Stomach (tissue), 4 donors: ENCODE results near the gene CREB5.

Source experiments
- EP300 ChIP-seq: sonication (generic); formaldehyde crosslinking; IDR thresholded peaks from one replicate; pipeline ENCODE4 v1.6.1; 2017; ENCODE audit warnings: antibody characterized with exemption
- POLR2A ChIP-seq, 4 donors: fragments of 450-650 bp; IDR thresholded peaks; one replicate each; pipeline ENCODE4 v1.6.1; 2016; ENCODE audit warnings: antibody characterized with exemption in 4 of 4, control low read depth in 2 of 4, mild to moderate bottlenecking in 1 of 4, moderate library complexity in 1 of 4
- TF ChIP-seq, protein P1 (sequence below), 7 experiments: fragments of 450-650 bp in 4 of 7; fragments of 200-600 bp in 3 of 7; sonication (generic) in 3 of 7; IDR thresholded peaks; one replicate each; pipeline ENCODE4 v1.5.1; 2016 to 2019; ENCODE audit warnings: antibody characterized with exemption in 7 of 7, control low read depth in 2 of 7, mild to moderate bottlenecking in 1 of 7

GRCh38 chr7:28556671-28557070, 144.4 kb downstream of the CREB5 start:
- TF ChIP-seq, protein P1, sequence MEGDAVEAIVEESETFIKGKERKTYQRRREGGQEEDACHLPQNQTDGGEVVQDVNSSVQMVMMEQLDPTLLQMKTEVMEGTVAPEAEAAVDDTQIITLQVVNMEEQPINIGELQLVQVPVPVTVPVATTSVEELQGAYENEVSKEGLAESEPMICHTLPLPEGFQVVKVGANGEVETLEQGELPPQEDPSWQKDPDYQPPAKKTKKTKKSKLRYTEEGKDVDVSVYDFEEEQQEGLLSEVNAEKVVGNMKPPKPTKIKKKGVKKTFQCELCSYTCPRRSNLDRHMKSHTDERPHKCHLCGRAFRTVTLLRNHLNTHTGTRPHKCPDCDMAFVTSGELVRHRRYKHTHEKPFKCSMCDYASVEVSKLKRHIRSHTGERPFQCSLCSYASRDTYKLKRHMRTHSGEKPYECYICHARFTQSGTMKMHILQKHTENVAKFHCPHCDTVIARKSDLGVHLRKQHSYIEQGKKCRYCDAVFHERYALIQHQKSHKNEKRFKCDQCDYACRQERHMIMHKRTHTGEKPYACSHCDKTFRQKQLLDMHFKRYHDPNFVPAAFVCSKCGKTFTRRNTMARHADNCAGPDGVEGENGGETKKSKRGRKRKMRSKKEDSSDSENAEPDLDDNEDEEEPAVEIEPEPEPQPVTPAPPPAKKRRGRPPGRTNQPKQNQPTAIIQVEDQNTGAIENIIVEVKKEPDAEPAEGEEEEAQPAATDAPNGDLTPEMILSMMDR (IDR thresholded peaks at IDR 0.05), result no peak
- TF ChIP-seq POLR2A (IDR thresholded peaks at IDR 0.05), result no peak
- no peak for TF ChIP-seq EP300
